Right renal pelvis (tissue), 4 donors: Measurements from ENCODE around the gene HAUS7. TPM values are rescaled to one million over a fixed set of nuclear protein-coding genes. Genes with fewer than 3 reads are reported as not detected.

Experiments used
- DNase-seq, 4 donors: peaks; one replicate each; pipeline ENCODE4 v3.0.0-alpha.2; 2013; ENCODE audit warnings: low read depth in 4 of 4, low spot score in 3 of 4, missing footprints in 1 of 4
- polyA plus RNA-seq, 4 donors: library from polyadenylated mRNA; unstranded; fragments of 120-200 nt; gene quantifications; one replicate each; pipeline ENCODE4 v1.2.1, GENCODE V29; 2013; ENCODE audit not compliant: insufficient read length in 4 of 4

HAUS7 gene
- polyA plus RNA-seq, 4 donors = 24.3 to 34.0 (median 27.2) TPM

GRCh38 chrX:153457136-153457825 lies 13.1 kb downstream of the HAUS7 start:
- DNase-seq = no peak

GRCh38 chrX:153456704-153457103 lies 13.7 kb downstream of the HAUS7 start:
- DNase-seq = no peak

GRCh38 chrX:153456161-153456560 lies 14.2 kb downstream of the HAUS7 start:
- no peak for DNase-seq

- DNase-seq = no peak
Measured at GRCh38 chrX:153455571-153455970, 14.8 kb downstream of the HAUS7 start.

- no peak for DNase-seq
Measured at GRCh38 chrX:153454901-153455550, 15.3 kb downstream of the HAUS7 start.

GRCh38 chrX:153450949-153451277 lies 19.5 kb downstream of the HAUS7 start:
- DNase-seq = no peak

- DNase-seq = no peak
Measured at GRCh38 chrX:153450114-153450948, 20.0 kb downstream of the HAUS7 start.

GRCh38 chrX:153449368-153450113 lies 20.8 kb downstream of the HAUS7 start:
- DNase-seq = no peak

GRCh38 chrX:153448556-153449367 lies 21.6 kb downstream of the HAUS7 start:
- no peak for DNase-seq

- DNase-seq = no peak
Measured at GRCh38 chrX:153447581-153447960, 22.8 kb downstream of the HAUS7 start.

GRCh38 chrX:153446950-153447580 lies 23.3 kb downstream of the HAUS7 start:
- DNase-seq = no peak

- DNase-seq = no peak
Measured at GRCh38 chrX:153446636-153446936, 23.8 kb downstream of the HAUS7 start.

- DNase-seq = no peak
Measured at GRCh38 chrX:153445856-153446635, 24.3 kb downstream of the HAUS7 start, which contains the start of gene TREX2. Gene TREX2, minus strand, starts transcription at chrX:153446056. Its CDS starts 626 bp downstream, at chrX:153445430.

- no peak for DNase-seq
Measured at GRCh38 chrX:153445106-153445855, 25.1 kb downstream of the HAUS7 start.

- DNase-seq = no peak
Measured at GRCh38 chrX:153444333-153445011, 25.9 kb downstream of the HAUS7 start.

- DNase-seq = no peak
Measured at GRCh38 chrX:153443476-153444332, 26.7 kb downstream of the HAUS7 start.

GRCh38 chrX:153442463-153442862 lies 27.9 kb downstream of the HAUS7 start:
- DNase-seq = no peak
